GM18870 (cell line): ENCODE measurements around the gene MAP2K2.

ENCODE experiments used
- ATAC-seq: cut with Tn5 transposase; IDR thresholded peaks from one replicate; pipeline ENCODE4 v1.9.1; 2021; ENCODE audit warnings: moderate library complexity; ENCODE audit not compliant: unreplicated experiment

MAP2K2 gene

DNA sequence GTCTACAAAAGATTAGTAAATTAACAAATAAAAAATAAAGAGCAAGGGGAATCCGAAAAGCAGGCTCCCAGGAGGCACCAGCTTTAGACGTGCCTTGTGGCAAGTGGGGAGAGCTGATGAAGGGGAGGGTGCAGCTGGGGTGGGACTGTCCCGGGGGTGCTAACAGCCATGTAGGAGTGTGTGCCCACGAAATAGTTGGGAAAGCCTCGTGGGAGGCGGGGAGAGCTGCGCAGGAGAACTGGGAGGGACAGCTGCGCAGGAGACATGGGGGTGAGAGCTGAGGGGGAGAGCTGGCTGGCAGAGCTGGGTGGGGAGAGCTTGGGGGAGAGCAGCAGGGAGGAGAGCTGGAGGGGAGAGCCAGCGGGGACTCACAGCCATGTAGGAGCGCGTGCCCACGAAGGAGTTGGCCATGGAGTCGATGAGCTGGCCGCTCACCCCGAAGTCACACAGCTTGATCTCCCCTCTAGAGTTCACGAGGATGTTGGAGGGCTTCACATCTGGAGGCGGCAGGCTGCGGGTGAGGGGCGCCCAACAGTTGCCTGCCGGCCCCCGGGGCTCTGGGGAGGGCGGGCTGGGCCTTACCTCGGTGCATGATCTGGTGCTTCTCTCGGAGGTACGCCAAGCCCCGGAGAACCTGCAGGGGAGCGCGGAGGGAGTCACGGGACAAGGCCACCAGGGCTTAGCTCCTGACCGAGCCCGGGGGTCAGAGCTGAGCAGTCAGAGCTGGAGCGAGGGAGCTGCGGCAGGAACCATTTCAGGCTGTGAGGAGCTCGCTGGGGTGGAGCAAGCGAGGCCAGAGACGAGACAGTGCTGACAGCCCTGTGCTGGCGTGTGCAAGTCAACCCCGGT, 23.1 kb downstream of the MAP2K2 start:
- ATAC-seq = no peak

DNA sequence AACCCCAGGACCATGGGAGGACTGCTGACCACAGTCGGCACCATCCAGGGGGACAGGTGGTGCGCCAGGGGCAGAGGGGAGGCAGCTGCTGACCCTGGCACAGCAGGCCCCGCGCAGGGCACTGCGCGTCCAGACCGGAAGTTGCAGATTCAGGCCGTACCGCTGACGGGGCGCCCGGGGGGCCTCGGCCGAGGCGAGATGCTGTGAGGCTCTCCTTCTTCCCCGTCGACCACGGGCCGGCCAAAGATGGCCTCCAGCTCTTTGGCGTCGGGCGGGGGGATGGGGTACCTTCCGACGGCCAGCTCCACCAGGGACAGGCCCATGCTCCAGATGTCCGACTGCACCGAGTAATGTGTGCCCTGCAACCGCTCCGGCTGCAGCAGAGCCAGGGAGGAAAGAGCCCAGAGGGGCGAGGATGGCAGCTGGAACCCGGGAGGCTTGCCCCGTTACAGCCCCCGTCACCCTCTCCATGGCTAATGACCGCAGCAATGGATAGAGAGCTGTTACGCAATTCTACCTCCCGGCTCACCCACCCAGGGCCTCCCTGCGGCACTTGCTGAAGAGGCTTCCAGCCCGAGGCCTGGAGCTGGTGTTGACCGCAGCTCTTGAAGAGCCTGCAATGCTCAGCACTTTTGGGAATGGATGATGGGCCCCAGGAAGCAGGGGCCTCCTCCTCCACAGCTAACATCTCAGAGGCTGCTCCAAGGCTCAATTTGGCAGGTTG, 24.7 kb downstream of the MAP2K2 start:
- no peak for ATAC-seq

DNA sequence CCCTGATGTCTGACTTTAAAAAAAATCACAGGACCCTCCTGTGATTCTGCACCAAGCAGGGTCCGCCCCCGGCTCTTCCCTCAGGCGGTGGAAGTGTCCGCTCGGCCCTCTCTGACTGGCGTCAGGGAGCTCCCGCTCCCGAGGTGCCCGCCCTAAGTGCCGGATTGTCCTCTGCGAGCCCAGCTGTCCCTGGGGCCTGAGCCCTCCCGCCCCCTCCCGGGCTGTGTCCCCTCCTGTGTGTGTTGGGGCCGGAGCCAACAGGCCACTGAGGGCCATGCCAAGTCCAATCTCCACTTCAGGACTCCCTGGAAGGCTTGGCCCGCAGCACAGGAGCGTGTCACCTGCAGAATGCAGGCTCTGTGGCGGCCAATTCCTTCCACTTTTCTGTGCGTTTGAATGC, 25.4 kb downstream of the MAP2K2 start:
- no peak for ATAC-seq

DNA sequence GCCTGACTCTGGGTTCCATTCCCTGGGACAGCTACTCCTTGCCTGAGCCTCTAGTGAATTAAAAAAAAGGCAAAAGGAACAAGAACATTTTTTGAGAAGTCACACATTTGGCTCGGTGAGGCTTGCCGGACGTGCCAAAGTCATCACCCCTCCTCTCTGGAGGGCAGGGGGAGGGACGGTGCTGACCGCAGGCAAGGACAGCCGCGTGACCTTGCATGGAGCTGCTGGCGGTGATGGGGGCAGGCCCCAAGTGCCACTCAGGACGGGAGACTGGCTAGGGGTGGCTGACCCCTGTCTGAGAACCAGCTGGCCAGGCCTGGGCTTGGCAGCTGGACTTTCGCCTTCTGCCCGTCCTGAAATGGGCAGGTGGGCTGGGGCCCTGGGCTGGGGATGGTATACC, 26.4 kb downstream of the MAP2K2 start:
- no peak for ATAC-seq

DNA sequence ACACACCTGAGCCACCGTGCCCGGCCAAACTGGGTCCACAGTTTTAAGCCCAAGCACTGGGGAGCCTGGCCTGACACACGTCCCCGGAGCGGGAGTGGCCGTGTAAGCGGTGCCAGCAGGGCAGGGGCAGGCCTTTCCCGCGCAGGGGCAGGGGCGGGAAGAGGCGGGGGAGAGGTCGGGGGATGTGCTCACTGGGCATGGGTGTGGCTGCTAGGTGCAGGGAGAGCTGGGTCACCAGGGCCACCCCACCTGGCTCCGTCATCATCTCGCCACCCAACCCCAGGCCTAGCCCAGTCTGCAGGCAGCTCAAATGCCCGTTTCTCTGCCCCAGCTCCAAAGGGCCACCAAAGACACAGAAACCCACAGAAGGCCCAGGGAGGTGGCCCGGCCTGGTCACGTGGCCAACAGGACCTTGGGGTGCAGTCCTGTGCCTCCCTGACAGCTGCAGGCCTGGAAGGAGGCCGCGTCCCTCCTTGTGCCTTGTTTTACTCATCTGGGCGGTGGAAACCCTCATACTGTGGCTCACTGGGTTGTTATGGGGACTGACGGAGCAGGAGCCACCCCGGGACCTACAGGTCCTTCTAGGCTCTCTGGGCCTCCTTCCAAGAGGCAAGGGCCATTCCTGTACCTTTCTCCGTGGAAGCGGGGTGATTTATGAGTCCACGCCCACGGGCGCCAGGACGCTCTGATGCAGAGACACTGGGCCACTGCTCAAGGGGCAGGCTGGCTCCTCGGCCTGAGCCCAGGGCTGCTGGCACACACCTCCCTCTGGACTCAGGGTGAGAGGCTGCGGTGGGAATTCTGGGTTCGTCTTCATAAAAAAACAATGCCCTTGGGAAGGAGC, 27.7 kb downstream of the MAP2K2 start:
- no peak for ATAC-seq

DNA sequence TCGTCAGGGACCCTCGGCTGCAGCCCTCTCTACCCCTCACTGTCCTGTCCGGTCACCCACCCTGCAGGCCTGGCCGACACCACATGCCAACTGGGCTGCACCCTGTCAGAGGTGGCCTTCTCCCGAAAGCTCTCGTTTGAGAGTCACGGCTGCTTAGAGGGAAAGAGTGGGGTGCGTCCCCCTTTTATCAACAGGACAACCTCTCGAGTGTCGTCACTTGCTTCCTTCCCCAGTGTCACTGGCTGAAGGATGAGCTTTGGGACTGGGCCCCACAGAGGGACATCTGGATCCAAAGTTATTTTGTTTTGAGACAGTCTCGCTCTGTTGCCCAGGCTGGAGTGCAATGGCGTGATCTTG, 28.5 kb downstream of the MAP2K2 start:
- no peak for ATAC-seq

DNA sequence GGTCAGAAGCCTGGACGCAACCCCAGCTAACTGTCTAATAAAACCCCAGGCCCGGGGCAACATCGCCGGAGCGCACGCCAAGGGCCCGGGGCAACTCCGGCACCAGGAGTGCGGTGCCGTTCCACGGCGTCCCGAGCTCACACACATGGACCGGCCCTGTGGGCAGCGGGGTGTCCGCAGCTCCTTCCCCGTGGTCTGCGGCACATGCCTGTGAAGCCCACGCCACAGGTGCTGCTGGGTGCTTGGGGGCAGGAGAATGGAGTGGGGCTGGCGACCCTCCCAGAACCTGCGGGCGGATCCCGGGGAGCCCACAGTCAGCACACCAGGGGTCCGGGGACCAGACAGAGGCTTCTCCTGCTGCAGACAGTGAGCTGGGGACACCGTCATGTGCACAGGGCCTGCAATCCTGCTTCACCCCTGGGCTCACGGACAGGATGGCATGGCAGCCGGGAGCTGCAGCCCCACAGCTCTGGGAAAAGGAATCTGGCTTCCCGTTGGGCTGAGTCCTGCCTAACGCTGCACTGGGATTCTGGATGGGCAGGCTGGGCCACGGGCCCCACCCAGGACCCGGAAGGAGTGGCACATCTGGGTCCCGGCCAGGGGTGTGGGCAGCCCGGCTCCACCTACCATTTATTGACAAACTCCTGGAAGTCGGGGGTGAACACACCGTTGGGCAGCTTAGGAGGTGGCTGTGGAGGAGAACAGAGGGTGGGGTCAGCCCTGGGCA, 29.0 kb downstream of the MAP2K2 start:
- ATAC-seq = no peak

DNA sequence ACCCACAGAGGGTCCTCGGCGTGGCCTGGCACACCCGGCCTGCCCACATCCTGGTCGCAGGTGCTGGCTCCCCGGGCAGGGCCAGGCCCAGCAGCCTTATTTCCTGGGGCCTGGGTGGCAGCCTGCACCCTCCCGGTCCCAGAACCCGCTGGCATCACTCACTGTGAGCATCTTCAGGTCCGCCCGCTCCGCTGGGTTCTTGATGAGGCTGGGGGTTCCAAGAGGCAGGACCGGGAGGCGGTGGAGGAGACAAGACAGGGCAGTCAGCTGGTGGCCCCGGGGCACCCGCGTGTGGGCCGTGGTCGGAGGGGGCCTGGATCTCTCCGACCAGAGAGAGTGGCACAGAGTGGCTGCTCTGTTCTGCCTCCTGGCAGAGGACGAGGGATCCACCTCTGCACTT, 29.6 kb downstream of the MAP2K2 start:
- ATAC-seq = no peak

DNA sequence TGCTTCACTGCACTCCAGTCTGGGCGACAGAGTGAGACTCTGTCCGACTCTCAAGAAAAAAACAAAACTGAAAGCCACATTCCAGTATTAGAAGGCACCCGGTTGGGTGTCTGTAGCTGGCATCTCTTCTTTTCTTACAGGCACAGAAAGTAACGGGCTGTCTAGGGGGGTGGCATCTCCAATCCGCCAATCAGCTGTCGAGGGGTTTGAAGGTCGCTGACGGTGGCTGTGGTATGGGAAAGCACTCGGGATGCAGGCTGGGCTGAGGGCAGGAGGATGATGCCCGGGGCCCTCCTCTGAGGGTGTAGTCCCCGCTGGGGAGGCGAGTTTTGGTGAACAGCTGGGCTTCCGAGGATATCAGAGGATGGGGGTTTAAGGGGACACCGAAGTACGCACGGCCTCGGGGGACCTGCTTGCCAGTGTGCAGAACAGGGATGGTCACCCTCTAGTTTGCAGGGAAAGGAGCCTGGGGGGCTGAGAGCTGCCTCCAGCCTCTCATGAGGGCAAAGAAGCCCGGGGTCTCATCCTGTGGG, 30.2 kb downstream of the MAP2K2 start:
- ATAC-seq = no peak

DNA sequence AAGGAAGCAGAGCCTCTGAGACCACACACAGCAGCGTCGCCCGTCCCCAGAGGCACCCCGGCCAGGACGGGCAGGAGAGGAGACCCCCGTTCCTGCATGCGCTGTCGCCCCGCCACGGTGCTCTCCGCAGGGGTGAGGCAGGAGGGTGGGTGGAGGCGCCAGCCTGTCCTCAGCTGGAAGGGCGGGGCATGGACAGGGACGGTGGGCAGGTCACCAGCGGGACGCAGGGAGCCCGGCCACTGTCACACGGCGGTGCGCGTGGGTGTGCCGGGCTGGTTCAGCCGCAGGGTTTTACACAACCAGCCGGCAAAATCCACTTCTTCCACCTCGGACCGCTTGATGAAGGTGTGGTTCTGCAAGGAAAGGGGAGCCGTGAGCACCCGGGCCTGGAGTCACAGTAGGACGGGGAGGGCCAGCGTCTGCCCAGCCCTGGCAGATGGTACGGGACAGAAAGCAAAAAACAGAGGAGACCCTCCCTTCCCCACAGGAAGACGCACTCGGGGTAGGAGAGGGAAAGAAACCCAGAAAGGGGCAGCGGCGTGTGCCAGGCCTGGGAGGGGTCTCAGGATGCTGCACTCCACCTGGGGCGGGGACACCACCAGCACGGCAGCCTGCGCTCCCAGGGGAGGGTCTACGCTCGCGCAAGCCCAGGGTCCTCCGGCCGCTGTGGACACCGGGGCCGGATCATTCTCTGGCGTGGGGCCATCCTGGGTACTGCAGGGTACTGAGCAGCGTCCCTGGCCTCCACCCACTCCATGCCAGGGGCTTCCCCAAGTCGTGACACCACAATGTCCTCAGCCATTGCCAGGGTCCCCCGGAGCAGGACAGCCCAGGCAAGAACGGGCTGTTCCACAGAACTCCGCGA, 33.3 kb downstream of the MAP2K2 start:
- ATAC-seq = no peak

DNA sequence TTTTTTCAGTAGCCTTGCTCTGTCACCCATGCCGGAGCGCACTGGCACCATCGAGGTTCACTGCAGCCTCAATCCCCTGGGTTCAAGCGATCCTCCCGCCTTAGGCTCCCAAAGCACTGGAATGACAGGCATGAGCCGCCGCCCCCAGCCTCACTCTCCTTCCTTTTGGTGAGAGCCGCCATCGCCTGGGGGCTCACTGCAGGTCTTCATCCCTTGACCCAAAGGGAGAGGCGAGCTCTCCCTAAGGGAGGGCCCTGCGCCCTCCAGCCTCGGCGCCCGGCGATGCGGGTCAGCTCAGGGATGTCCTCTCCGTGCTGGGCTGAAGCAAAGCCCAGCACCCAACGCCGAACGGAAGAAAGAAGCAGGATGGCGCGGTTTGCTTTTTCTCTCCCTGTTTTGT, 34.0 kb downstream of the MAP2K2 start:
- ATAC-seq = no peak

DNA sequence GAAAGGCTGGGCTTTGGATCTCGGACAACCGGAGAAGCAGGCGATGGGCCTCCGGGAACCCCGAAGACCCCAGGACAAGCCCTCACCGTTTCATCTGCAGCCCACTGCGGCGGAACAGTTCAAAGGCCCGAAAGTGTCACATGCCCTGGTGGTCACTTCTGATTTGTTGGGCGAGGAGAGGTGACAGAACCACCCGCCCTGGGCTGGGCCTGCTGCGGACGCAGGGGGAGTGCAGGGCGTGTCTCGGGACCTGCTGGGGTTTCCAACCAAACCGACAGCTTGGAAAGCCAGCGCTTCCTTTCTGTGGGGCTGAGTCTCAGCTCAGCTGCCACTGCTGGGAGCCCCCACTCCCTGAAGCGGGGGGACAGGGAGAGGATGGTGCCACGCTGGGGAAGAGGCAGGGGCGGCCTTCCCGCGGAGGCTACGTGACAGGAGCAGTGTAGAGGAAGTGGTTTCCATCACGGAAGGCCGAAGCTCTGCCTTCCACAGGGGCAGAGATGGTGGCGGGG, 34.5 kb downstream of the MAP2K2 start:
- peak; percentile 41 for ATAC-seq

DNA sequence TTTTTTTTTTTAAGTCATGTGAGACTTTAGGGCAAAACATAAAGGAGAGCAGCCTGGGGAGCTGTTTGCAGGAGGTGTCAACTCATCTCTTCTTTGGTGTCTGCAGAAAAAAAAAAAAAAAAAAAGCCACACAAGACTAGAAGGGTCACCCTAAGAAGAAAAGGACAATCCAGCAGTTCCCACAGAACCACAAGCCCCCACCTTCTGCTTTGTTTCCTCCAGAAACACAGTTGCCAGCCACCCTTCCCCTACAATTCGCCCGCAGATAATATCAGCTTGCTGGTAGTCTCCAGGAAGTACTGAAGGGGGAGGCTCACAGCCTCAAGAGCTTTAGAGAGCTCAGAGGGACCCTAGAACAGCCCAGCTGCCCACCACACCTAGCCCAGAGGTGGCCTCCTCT, 34.9 kb downstream of the MAP2K2 start:
- no peak for ATAC-seq

DNA sequence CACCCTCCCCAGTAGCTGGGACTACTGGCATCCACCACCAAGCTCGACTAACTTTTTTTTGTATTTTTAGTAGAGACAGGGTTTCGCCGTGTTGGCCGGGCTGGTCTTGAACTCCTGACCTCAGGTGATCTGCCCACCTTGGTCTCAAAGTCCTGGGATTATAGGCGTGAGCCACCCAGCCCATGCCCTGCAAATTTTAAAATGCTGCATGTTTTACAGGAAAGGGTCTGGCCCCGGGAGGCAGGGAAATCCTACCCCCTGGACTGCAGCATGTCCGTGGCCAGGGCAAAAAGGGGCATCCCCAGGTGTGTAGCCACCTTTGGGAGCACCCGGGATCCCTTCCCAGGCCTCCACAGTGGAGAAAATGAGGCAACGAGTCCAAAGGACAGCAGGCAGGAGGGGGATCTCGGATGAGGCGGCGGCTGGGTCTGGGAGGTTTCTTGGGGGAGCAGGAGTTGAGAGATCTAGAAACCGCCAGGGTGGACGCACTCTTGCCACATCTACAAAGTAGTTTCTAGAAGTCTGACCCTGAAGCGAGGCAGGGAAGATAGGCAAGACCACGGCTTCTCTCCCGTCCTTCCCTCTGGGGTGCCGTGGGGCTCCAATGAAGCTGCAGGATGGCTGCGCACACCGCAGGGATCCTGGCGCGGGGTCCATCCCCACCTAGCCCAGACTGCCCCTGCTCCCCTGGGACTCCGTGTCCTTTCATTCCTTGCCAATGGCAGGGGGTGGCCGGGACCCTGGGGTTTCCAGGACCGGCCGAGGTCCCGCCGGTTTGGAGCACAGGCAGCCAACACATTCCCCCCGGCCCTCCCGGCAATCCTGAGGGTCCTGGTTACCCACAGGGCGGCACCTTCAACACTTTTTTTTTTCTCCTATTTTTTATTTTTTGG, 35.9 kb downstream of the MAP2K2 start:
- ATAC-seq = no peak

DNA sequence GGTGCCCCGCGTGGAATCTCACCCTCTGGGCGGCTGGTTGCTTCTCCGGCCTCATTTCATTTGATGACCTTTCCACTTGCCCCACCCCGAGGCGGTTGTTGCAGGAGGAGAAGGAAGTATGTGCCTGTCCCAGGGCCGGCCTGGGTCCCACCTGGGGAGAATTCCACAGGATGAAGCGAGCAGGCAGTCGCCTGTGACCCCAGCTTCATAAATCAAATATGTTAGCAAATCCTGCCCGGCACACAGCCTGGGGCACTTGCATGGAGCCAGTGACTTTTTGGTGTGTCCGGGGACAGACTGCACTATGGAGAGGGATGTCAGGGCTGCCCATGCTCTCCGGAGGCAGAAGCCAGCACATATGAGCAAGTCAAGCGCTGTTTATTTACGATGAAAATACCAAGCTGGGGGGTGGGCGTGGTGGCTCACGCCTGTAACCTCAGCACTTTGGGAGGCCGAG, 37.5 kb downstream of the MAP2K2 start:
- no peak for ATAC-seq

DNA sequence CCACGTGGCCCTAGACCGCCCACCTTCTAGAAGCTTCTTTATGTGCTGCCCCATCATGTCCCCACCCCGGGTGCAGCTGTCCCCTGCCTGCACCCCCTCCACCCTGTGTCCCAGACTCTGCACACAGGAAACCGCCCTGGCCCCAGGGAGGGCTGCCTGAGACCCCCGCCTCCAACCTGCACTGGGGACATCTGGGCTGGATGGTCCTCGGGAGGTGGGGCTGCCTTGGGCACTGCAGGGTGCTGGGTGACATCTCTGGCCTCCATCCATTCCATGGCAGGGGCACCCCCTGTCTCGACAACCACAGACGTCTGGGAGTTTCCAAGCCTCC, 39.4 kb downstream of the MAP2K2 start:
- ATAC-seq = no peak

DNA sequence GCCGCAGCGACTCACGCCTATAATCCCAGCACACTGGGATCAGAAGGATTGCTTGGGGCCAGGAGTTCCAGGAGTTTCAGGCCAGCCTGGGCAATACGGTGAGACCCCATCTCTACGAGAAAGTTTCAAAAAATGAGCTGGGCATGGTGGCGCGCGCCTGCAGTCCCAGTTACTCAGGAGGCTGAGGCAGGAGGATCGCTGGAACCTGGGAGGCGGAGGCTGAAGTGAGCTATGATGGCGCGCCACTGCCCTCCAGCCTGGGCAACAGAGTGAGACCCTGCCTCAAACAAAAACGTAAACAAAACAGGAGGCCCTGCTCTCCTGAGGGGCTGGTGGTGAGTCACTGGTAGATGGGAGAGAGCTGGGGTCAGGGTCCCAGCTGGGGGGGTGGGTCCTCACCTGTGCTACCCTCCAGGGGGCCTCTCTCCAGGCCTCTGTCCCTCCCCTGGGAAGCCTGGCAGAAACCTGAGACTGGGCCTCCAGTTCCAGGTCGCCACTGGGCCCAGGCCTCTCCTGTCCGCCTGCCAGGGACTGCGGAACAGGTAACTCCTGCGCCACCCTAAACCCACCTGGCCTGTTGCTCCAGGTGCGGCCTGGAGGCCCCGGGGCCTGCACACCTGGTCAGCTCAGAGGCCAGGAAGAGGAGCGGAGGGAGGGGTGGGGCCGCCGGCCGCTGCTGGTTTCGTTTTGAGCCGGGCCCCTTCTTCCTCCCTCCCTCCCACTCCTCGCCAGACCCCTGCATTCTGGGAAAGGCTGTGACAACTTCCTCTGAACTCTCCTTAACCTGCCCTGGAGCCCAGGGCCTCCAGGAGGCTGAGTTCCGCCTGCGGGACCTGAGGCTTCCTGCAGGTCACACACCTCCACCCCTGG, 40.0 kb downstream of the MAP2K2 start:
- ATAC-seq = no peak

DNA sequence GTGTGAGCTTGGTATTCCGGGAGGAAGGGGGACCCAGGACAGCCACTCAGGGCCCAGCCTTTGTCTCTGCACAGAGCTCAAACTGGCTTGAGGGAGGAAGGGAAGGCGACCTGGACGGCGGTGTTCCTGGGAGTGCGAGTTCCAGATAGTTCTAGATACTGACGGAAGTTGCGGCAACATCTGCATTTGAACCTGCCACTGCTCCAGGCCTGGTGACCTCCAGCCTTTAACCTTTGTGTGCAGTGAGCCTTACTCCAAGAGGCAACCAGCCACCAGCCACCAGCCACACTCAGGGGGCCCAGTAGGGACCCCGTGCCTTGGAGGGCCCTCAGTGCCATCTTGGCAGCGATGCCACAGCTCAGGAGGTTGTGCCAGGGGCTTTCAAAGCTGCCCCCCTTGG, 41.8 kb downstream of the MAP2K2 start:
- no peak for ATAC-seq
